ENCODE results near the gene NCOR2.

The NCOR2 gene

GRCh38 chr12:124573839-124574786 is 6.7 kb upstream of the NCOR2 start:
- TF ChIP-seq FOXP2 (optimal IDR thresholded peaks at IDR 0.05; ENCODE audit: control extremely low read depth, extremely low read length, insufficient read depth) (no peak), EZH2 (IDR thresholded peaks at IDR 0.05) (no peak), POLR2AphosphoS5 (IDR thresholded peaks at IDR 0.05; ENCODE audit: borderline replicate concordance, low read depth, low read length) (no peak)
- no peak overlapping the region for H3K4me3 ChIP-seq
- DNase-seq (ENCODE audit: low read depth, low spot score): no peak
- H3K9ac ChIP-seq (ENCODE audit: insufficient read length): no peak overlapping the region
- H3K9me3 ChIP-seq (ENCODE audit: low read depth, low read length): no peaks in the 10 kb centered on the region
- H3K36me3 ChIP-seq (ENCODE audit: insufficient read depth, low read length): no peaks in the 10 kb centered on the region
- no peak overlapping the region for H3K27ac ChIP-seq

- TF ChIP-seq POLR2AphosphoS5 (IDR thresholded peaks at IDR 0.05; ENCODE audit: borderline replicate concordance, low read depth, low read length) (no peak), EZH2 (IDR thresholded peaks at IDR 0.05) (no peak), FOXP2 (optimal IDR thresholded peaks at IDR 0.05; ENCODE audit: control extremely low read depth, extremely low read length, insufficient read depth) (no peak)
- Histone ChIP-seq H3K9ac (ENCODE audit: insufficient read length) (no peak overlapping the region), H3K4me3 (no peak overlapping the region), H3K9me3 (ENCODE audit: low read depth, low read length) (no peaks in the 10 kb centered on the region), H3K36me3 (ENCODE audit: insufficient read depth, low read length) (no peaks in the 10 kb centered on the region), H3K27ac (no peak overlapping the region)
- no peak for DNase-seq (ENCODE audit: low read depth, low spot score)
These were observed 4.1 kb upstream of the NCOR2 start for GRCh38 chr12:124571556-124571955.

GRCh38 chr12:124570810-124571209 is 3.4 kb upstream of the NCOR2 start:
- H3K4me3 ChIP-seq: no peak overlapping the region
- H3K36me3 ChIP-seq (ENCODE audit: insufficient read depth, low read length): no peaks in the 10 kb centered on the region
- TF ChIP-seq POLR2AphosphoS5 (IDR thresholded peaks at IDR 0.05; ENCODE audit: borderline replicate concordance, low read depth, low read length): no peak
- TF ChIP-seq EZH2 (IDR thresholded peaks at IDR 0.05): no peak
- no peak for TF ChIP-seq FOXP2 (optimal IDR thresholded peaks at IDR 0.05; ENCODE audit: control extremely low read depth, extremely low read length, insufficient read depth)
- no peak overlapping the region for H3K9ac ChIP-seq (ENCODE audit: insufficient read length)
- H3K27ac ChIP-seq: no peak overlapping the region
- no peaks in the 10 kb centered on the region for H3K9me3 ChIP-seq (ENCODE audit: low read depth, low read length)
- DNase-seq (ENCODE audit: low read depth, low spot score): no peak

GRCh38 chr12:124569375-124570148 is 2.1 kb upstream of the NCOR2 start:
- H3K9ac ChIP-seq (ENCODE audit: insufficient read length): peak overlapping the region; percentile 55
- TF ChIP-seq POLR2AphosphoS5 (IDR thresholded peaks at IDR 0.05; ENCODE audit: borderline replicate concordance, low read depth, low read length): no peak
- no peak for TF ChIP-seq FOXP2 (optimal IDR thresholded peaks at IDR 0.05; ENCODE audit: control extremely low read depth, extremely low read length, insufficient read depth)
- no peak for TF ChIP-seq EZH2 (IDR thresholded peaks at IDR 0.05)

GRCh38 chr12:124568431-124569374 is 1.3 kb upstream of the NCOR2 start:
- peak; percentile 72 for DNase-seq (ENCODE audit: low read depth, low spot score)
- Histone ChIP-seq H3K9me3 (ENCODE audit: low read depth, low read length) (no peaks in the 10 kb centered on the region), H3K4me3 (peak overlapping the region; percentile 75), H3K9ac (ENCODE audit: insufficient read length) (peak overlapping the region; percentile 55), H3K27ac (peak overlapping the region; percentile 95), H3K36me3 (ENCODE audit: insufficient read depth, low read length) (no peaks in the 10 kb centered on the region)
- TF ChIP-seq FOXP2 (optimal IDR thresholded peaks at IDR 0.05; ENCODE audit: control extremely low read depth, extremely low read length, insufficient read depth): no peak
- no peak for TF ChIP-seq EZH2 (IDR thresholded peaks at IDR 0.05)
- no peak for TF ChIP-seq POLR2AphosphoS5 (IDR thresholded peaks at IDR 0.05; ENCODE audit: borderline replicate concordance, low read depth, low read length)

More at GRCh38 chr12:124569375-124570148, 2.1 kb upstream of the NCOR2 start:
- DNase-seq (ENCODE audit: low read depth, low spot score): no peak
- no peaks in the 10 kb centered on the region for H3K36me3 ChIP-seq (ENCODE audit: insufficient read depth, low read length)
- H3K9me3 ChIP-seq (ENCODE audit: low read depth, low read length): no peaks in the 10 kb centered on the region
- peak overlapping the region; percentile 75 for H3K4me3 ChIP-seq
- peak overlapping the region; percentile 95 for H3K27ac ChIP-seq

GRCh38 chr12:124567673-124568373 is 411 bp upstream of the NCOR2 start:
- TF ChIP-seq POLR2AphosphoS5 (IDR thresholded peaks at IDR 0.05; ENCODE audit: borderline replicate concordance, low read depth, low read length) (peak; percentile 36; the same call in 1 of the 2 replicates), EZH2 (IDR thresholded peaks at IDR 0.05) (no peak), FOXP2 (optimal IDR thresholded peaks at IDR 0.05; ENCODE audit: control extremely low read depth, extremely low read length, insufficient read depth) (peak; percentile 46)
- peak overlapping the region; percentile 75 for H3K4me3 ChIP-seq
- peak overlapping the region; percentile 95 for H3K27ac ChIP-seq
- DNase-seq (ENCODE audit: low read depth, low spot score): no peak
- no peaks in the 10 kb centered on the region for H3K9me3 ChIP-seq (ENCODE audit: low read depth, low read length)
- H3K9ac ChIP-seq (ENCODE audit: insufficient read length): peak overlapping the region; percentile 66
- no peaks in the 10 kb centered on the region for H3K36me3 ChIP-seq (ENCODE audit: insufficient read depth, low read length)

Measured in SK-N-MC (cell line).